Activated naive CD4-positive, alpha-beta T cell treated with anti-CD3 and anti-CD28 coated beads, Interleukin-2, amount 50 U/mL, for 72 hours (primary cell): ENCODE measurements around the gene TMEM61. TPM values are rescaled to one million over a fixed set of nuclear protein-coding genes. Genes with fewer than 3 reads are reported as not detected.
"Not testable (repeated sequence)": the region's sequence is repeated elsewhere in the genome, so short reads cannot be mapped to it uniquely, and the experiment has no call there.

ENCODE experiments used
- ATAC-seq, 2 donors: fragments of 150-1000 bp; cut with Tn5 transposase; 2 replicates each; pipeline ENCODE4 v1.10.0; 2021; ENCODE audit warnings: mild to moderate bottlenecking in 2 of 2, moderate library complexity in 2 of 2
- DNase-seq, 2 donors: peaks; one replicate each; pipeline ENCODE4 v3.0.0; 2021 to 2022; ENCODE audit warnings: low spot score in 2 of 2
- H3K27ac Mint-ChIP-seq, 2 donors: one replicate each; pipeline ENCODE4 v1.8.0; 2022; ENCODE audit warnings: mild to moderate bottlenecking in 2 of 2, mixed read lengths in 2 of 2
- H3K36me3 Mint-ChIP-seq, 2 donors: one replicate each; pipeline ENCODE4 v1.8.0; 2022; ENCODE audit warnings: mixed read lengths in 2 of 2
- H3K9me3 Mint-ChIP-seq, 2 donors: one replicate each; pipeline ENCODE4 v1.8.0; 2022; ENCODE audit warnings: mixed read lengths in 2 of 2
- total RNA-seq, 2 donors: library from RNA; stranded (reverse); gene quantifications; one replicate each; pipeline ENCODE4 v1.2.3, GENCODE V29; 2022

Gene TMEM61
- under 1 TPM in 1 of 2 donors, not detected in 1; 0.23 TPM for total RNA-seq

GRCh38 chr1:54980528-54981241 is at the start of gene TMEM61:
TMEM61 (plus strand) TSS chr1:54980628; CDS start chr1:54981066, 438 bp downstream.
- no peak for ATAC-seq
- no peak within 1 kb of the TSS for H3K27ac Mint-ChIP-seq
- no peaks in the 10 kb centered on the region for H3K36me3 Mint-ChIP-seq
- H3K9me3 Mint-ChIP-seq, result no peaks in the 10 kb centered on the region
- DNase-seq, result no peak

GRCh38 chr1:54931275-54931840 is 49.1 kb upstream of the TMEM61 start:
- Mint-ChIP-seq H3K27ac (no peak overlapping the region), H3K36me3 (peaks cover 5 to 7% of the 10 kb centered on the region in 2 donors), H3K9me3 (peaks cover 4 to 5% of the 10 kb centered on the region in 2 donors)
- no peak for DNase-seq
- no peak for ATAC-seq

DNA sequence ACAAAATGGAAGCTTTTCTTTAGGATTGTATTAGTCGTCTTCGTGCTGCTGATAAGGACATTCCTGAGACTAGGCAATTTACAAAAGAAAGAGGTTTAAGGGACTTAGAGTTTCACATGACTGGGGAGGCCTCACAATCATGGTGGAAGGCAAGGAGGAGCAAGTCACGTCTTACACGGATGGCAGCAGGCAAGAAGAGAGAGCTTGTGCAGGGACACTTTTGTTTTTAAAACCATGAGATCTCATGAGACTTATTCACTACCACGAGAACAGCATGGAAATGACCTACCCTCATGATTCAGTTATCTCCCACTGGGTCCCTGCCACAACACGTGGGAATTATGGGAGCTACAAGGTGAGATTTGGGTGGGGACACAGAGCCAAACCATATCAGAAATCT is 46.3 kb upstream of the TMEM61 start:
- not testable (repeated sequence) for ATAC-seq

DNA sequence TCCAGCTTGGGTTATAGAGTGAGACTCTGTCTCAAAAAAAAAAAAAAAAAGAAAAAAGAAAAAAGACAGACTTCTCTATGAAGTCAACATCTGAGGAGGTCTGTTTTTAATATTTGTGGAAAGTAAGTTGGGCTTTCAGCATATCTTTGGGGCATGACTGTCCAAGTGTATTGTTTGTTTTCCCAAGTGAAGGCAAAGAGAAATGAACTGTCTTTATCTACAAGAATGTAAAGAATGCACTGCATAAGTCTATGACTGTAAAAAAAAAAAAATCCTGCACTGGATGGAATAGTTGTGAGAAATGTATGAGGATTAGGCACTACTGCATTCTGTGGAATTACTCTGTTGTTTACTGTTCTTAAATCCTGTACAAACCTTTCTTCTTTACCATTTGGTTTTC is 45.6 kb upstream of the TMEM61 start:
- Mint-ChIP-seq H3K36me3 (peaks cover 5 to 13% of the 10 kb centered on the region in 2 donors), H3K27ac (no peak overlapping the region), H3K9me3 (peaks cover 4 to 10% of the 10 kb centered on the region in 2 donors)
- DNase-seq (no peak), ATAC-seq (no peak)

More for the DNA sequence above, 46.3 kb upstream of the TMEM61 start:
- H3K27ac Mint-ChIP-seq, DNase-seq, H3K36me3 Mint-ChIP-seq, H3K9me3 Mint-ChIP-seq: not testable (repeated sequence)

GRCh38 chr1:54936791-54937190 is 43.6 kb upstream of the TMEM61 start:
- peaks cover 5 to 13% of the 10 kb centered on the region in 2 donors for H3K36me3 Mint-ChIP-seq
- ATAC-seq (no peak), DNase-seq (no peak)
- H3K9me3 Mint-ChIP-seq, result peaks cover 4 to 10% of the 10 kb centered on the region in 2 donors
- no peak overlapping the region for H3K27ac Mint-ChIP-seq

- Mint-ChIP-seq H3K36me3 (peaks cover 5 to 13% of the 10 kb centered on the region in 2 donors), H3K27ac (no peak overlapping the region), H3K9me3 (peaks cover 4 to 10% of the 10 kb centered on the region in 2 donors)
- DNase-seq (no peak), ATAC-seq (no peak)
Measured at GRCh38 chr1:54937469-54937868, 43.0 kb upstream of the TMEM61 start.

DNA sequence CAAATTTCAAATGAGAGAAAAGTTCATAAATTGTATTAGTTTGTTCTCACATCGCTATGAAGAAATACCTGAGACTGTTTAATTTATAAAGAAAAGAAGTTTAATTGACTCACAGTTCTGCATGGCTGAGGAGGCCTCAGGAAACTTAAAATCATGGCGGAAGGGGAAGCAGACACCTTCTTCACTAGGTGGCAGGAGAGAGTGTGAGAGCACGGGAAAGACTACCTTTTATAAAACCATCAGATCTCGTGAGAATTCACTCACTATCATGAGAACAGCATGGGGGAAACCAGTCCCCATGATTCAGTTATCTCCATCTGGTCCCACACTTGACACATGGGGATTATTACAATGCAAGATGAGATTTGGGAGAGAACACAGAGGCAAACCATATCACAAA is 41.5 kb upstream of the TMEM61 start:
- H3K36me3 Mint-ChIP-seq, result peaks cover 3 to 10% of the 10 kb centered on the region in 2 donors
- not testable (repeated sequence) for DNase-seq, H3K9me3 Mint-ChIP-seq, ATAC-seq
- peak overlapping the region in 1 of 2 donors; percentile 2 for H3K27ac Mint-ChIP-seq

GRCh38 chr1:54940042-54940441 is 40.4 kb upstream of the TMEM61 start:
- no peak for ATAC-seq
- peaks cover 0 to 6% of the 10 kb centered on the region in 2 donors for H3K36me3 Mint-ChIP-seq
- no peak overlapping the region for H3K27ac Mint-ChIP-seq
- peaks cover 0 to 5% of the 10 kb centered on the region in 2 donors for H3K9me3 Mint-ChIP-seq
- no peak for DNase-seq

- no peak overlapping the region for H3K27ac Mint-ChIP-seq
- peaks cover 0 to 5% of the 10 kb centered on the region in 2 donors for H3K9me3 Mint-ChIP-seq
- ATAC-seq, result no peak
- H3K36me3 Mint-ChIP-seq, result peaks cover 0 to 6% of the 10 kb centered on the region in 2 donors
- no peak for DNase-seq
Measured at GRCh38 chr1:54942976-54943375, 37.5 kb upstream of the TMEM61 start.

GRCh38 chr1:54944610-54945392 is 35.6 kb upstream of the TMEM61 start:
- ATAC-seq, result peak; percentile 84 to 85
- Mint-ChIP-seq H3K36me3 (no peaks in the 10 kb centered on the region), H3K9me3 (no peaks in the 10 kb centered on the region), H3K27ac (peak overlapping the region; percentile 12 to 29)
- DNase-seq, result peak; percentile 59 to 63

- Mint-ChIP-seq H3K27ac (peak overlapping the region; percentile 12 to 29), H3K36me3 (no peaks in the 10 kb centered on the region), H3K9me3 (no peaks in the 10 kb centered on the region)
- DNase-seq (no peak), ATAC-seq (peak; percentile 32 to 38)
Measured at GRCh38 chr1:54945393-54945936, 35.0 kb upstream of the TMEM61 start.

DNA sequence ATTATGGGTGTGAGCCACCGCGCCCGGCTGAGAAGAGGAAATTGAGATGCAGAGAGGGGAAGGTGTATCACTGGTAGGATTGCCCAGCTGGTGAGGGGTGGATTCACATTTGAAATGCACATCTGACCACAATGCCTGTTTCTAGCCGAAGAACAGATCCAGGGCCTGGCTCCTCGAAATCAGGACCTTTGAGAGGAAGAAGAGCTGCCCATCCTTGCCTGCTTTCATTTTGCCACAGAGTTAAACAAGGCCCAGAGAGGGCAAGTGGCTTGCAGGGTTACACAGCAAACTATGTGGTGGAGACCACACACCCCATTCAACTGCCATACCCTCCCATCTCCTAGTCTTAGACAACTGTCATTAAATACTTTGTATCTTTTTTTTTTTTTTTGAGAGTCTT is 32.9 kb upstream of the TMEM61 start:
- Mint-ChIP-seq H3K27ac (no peak overlapping the region), H3K36me3 (no peaks in the 10 kb centered on the region), H3K9me3 (no peaks in the 10 kb centered on the region)
- DNase-seq (no peak), ATAC-seq (no peak)

GRCh38 chr1:54949053-54949452 is 31.4 kb upstream of the TMEM61 start:
- no peak for DNase-seq
- no peaks in the 10 kb centered on the region for H3K36me3 Mint-ChIP-seq
- H3K27ac Mint-ChIP-seq, result no peak overlapping the region
- peak in 1 of 2 donors; percentile 58 for ATAC-seq
- H3K9me3 Mint-ChIP-seq, result no peaks in the 10 kb centered on the region

DNA sequence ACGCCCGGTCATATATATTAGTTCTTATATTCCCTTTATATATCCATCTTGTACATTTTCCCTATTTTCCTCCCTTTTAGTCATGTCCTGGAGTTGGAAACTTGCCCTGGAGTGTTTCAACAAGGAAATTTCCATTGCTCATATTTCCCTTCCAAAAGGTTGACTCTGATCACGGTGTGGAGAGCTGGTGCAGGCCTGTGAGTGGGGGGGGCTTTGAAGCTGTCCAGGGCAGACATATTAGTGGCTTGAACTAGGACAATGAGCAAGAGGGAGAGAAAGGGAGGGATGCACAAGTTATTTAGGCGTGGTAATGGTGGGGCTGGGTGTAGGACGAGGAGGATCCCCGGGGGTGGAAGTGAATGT is 30.4 kb upstream of the TMEM61 start:
- Mint-ChIP-seq H3K27ac (no peak overlapping the region), H3K9me3 (no peaks in the 10 kb centered on the region), H3K36me3 (no peaks in the 10 kb centered on the region)
- ATAC-seq (no peak), DNase-seq (no peak)

DNA sequence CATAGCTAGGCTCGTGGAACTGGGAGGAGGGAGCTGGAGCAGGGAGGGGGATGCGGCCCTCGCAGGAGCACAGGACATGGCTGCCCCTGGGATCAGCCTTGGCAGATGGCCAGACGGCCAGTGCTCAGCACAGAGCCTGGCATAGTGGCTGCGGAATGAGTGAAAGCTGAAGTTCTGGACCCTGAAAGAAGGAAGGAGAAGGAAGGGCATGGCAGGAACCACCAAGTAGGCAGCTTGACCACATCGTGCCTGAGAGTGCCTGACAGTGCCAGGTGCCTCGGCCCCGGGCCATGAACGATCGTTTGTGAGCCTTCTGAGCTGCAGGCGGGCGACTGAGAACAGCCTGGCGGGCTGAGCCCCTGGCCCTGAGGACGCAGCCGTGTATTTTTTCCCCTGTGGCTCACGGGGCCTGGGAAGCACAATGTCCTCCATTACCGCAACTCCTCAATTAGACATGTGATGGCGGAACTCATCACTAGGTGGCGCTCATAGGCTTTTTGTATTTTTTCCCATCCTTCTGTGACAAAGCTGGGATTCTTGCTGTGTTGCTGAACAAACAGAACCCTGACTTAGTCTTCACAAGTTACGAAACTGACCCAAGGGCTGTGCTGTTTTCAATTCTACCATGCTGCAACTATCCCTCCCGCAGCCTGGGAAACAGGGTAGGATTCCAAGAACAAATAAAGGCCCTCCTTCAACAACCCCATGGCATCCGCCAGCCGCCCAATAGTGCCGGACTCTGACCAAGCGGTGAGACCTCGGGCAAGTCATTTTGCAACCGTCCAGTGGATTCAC is 29.9 kb upstream of the TMEM61 start:
- Mint-ChIP-seq H3K27ac (no peak overlapping the region), H3K9me3 (no peaks in the 10 kb centered on the region), H3K36me3 (no peaks in the 10 kb centered on the region)
- DNase-seq (peak in 1 of 2 donors; percentile 65), ATAC-seq (peak; percentile 56 to 63)

DNA sequence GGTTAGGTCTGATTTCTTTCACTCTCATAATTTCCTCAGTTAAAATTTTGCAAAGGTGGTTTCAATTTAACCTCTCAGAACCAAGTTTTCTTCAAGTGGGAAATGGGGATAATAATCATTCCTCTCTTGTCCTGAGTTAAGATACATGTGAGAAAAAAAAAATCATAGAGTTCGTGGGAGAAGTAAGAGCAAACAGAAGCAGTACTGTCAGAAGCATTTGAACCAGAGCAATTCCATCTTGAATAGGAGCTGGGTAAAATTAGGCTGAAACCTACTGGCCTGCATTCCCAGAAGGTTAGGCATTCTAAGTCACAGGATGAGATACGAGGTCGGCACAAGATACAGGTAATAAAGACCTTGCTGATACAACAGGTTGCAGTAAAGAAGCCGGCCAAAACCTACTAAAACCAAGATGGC is 28.6 kb upstream of the TMEM61 start:
- Mint-ChIP-seq H3K9me3 (no peaks in the 10 kb centered on the region), H3K36me3 (no peaks in the 10 kb centered on the region), H3K27ac (no peak overlapping the region)
- no peak for DNase-seq
- no peak for ATAC-seq
